Lung (tissue), 12 donors: ENCODE results near the gene MOB3C. TPM values are rescaled to one million over a fixed set of nuclear protein-coding genes. Genes with fewer than 3 reads are reported as not detected.

Experiments used
- ATAC-seq: fragments of 200-7000 bp; cut with Tn5 transposase; one replicate; pipeline ENCODE4 v1.9.1; 2020; ENCODE audit warnings: moderate number of reproducible peaks; ENCODE audit not compliant: insufficient read depth, low FRiP score
- DNase-seq, 3 donors: peaks; one replicate each; pipeline ENCODE4 v3.0.0-alpha.2; 2013 to 2017
- H3K27ac ChIP-seq, 2 donors: one replicate each; pipeline ENCODE4 v1.5.1; 2013; ENCODE audit warnings: mild to moderate bottlenecking in 2 of 2, moderate library complexity in 2 of 2, control low read depth in 1 of 2, inconsistent platforms in 1 of 2, low read depth in 1 of 2, low read length in 1 of 2
- H3K27me3 ChIP-seq, 3 donors: one replicate each; pipeline ENCODE4 v1.5.1; 2013; ENCODE audit warnings: low read length in 2 of 3; ENCODE audit not compliant: control insufficient read depth in 3 of 3, insufficient read depth in 3 of 3
- H3K36me3 ChIP-seq, 4 donors: one replicate each; pipeline ENCODE4 v1.5.1; 2013; ENCODE audit warnings: low read length in 4 of 4, mild to moderate bottlenecking in 1 of 4, moderate library complexity in 1 of 4; ENCODE audit not compliant: control insufficient read depth in 4 of 4, insufficient read depth in 4 of 4
- H3K4me1 ChIP-seq, 5 donors: one replicate each; pipeline ENCODE4 v1.5.1; 2013; ENCODE audit warnings: low read length in 5 of 5, mild to moderate bottlenecking in 2 of 5, moderate library complexity in 1 of 5; ENCODE audit not compliant: control insufficient read depth in 5 of 5, insufficient read depth in 5 of 5
- H3K4me3 ChIP-seq: one replicate; pipeline ENCODE4 v1.5.1; 2013; ENCODE audit warnings: mild to moderate bottlenecking, control low read depth, moderate library complexity
- H3K9ac ChIP-seq, 2 donors: one replicate each; pipeline ENCODE4 v1.5.1; 2013; ENCODE audit warnings: low read length in 2 of 2, control low read depth in 1 of 2; ENCODE audit not compliant: insufficient read depth in 1 of 2
- H3K9me3 ChIP-seq, 4 donors: one replicate each; pipeline ENCODE4 v1.5.1; 2013; ENCODE audit warnings: low read length in 3 of 4, mild to moderate bottlenecking in 1 of 4, moderate library complexity in 1 of 4; ENCODE audit not compliant: control insufficient read depth in 4 of 4, insufficient read depth in 3 of 4
- CTCF ChIP-seq: IDR thresholded peaks from 2 replicates; pipeline ENCODE4 v1.5.1; 2012; ENCODE audit warnings: mild to moderate bottlenecking; ENCODE audit errors: control extremely low read depth, extremely low read depth
- WGBS, 2 donors: extraction: QIAGEN DNeasy Blood & Tissue Kit; methylation state at CpG; one replicate each; pipeline ENCODE4 v1.1.7; 2013; 5-methylcytosine and 5-hydroxymethylcytosine counted together
- polyA plus RNA-seq, 2 donors: library from polyadenylated mRNA; stranded (reverse); fragments of 200-250 nt; gene quantifications; one replicate each; pipeline ENCODE4 v1.2.1, GENCODE V29; 2013
- total RNA-seq, 2 donors: library from RNA; depleted of rRNA in 1 of 2; stranded (reverse); fragments of >200 nt in 1 of 2; gene quantifications; one replicate each; pipeline ENCODE4 v1.2.1, GENCODE V29; 2014 to 2021
- donor health status: control.
- donor health status: control.
- donor health status: Bipolar disorder and iron deficiency.
- donor health status: healthy.
- donor health status: DM: yes; HTN: yes; CAD: no.

Gene MOB3C
- total and polyA plus RNA-seq, 4 donors, result 10.6 to 28.7 (median 16.5) TPM

DNA sequence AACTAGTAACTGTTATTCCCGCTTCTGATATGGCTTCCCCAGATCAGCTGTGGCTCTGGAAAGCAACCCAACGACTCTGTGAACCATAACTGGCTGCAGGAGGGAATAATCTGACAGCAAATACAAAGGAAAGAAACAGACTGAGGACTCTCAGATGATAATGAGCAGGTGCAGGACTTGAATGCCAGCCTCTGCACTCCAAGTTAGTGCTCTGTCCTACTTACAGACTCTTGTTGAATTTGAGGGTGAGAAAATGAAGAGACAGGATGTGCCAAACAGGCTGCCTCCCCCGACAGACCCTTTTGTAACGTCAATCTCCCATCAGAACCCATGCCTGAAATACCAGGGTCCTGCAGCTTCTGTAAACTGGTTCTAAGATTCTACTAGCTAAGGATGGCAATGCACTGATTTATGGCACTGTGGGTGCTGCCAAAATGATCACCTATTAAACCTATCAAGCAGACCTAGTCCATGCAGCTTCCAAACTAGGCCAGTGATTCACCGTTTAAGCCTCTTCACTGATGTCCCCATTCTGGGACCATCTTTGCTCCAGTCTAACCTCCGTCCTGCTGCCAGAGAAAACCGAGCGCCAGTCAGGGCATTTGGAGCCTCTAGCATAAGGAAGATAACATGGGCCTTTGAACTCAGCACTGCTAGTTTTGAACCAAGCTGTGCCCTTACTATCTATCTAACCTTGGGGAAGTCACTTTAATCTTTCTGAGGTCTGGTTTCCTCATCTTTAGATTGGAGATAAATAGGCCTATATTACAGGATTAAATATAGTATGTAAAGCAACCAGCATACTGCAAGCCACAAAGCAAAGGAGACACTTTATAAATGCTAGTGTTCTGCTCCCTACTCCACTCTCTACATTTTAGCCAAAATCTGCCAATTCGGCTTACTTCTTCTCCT, 17.3 kb downstream of the MOB3C start:
- Histone ChIP-seq H3K9me3 (no peaks in the 10 kb centered on the region), H3K27ac (no peak overlapping the region), H3K4me3 (no peak overlapping the region), H3K4me1 (peaks cover 0 to 13% (median 8%) of the 10 kb centered on the region in 5 donors), H3K9ac (no peak overlapping the region), H3K36me3 (peaks cover 0 to 4% (median 2%) of the 10 kb centered on the region in 4 donors), H3K27me3 (no peaks in the 10 kb centered on the region)
- ATAC-seq (no peak), DNase-seq (no peak)
- 86 to 92% methylated on average over 9 of the region's 9 CpGs for WGBS, 2 donors
- no peak for TF ChIP-seq CTCF

DNA sequence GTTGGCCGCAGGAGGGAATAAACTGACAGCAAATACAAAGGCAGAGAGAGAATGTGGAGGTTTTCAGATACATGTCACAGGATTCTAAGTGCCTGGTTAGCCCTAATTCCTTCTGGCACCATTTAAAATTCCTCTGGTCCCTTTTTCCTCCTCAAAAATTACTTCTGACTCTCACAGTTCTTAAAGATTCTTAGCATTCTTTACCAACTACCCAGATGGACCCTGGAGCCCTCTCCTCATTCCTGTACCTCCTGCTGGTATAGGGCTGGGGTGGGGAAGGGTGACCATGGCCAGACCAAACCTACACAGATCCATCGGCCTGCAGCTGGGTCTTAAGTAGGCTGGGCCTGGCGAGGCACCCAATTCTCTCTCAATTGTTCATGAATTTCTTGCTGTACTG, 19.8 kb downstream of the MOB3C start:
- WGBS, 2 donors, result 87 to 99% methylated on average over 3 of the region's 3 CpGs
- Histone ChIP-seq H3K9me3 (no peaks in the 10 kb centered on the region), H3K9ac (no peak overlapping the region), H3K36me3 (peaks cover 0 to 7% (median 5%) of the 10 kb centered on the region in 4 donors), H3K4me1 (peaks cover 0 to 4% (median 0%) of the 10 kb centered on the region in 5 donors), H3K27ac (no peak overlapping the region), H3K27me3 (no peaks in the 10 kb centered on the region), H3K4me3 (no peak overlapping the region)
- DNase-seq (no peak), ATAC-seq (no peak)
- no peak for TF ChIP-seq CTCF

GRCh38 chr1:46596036-46596435, 20.6 kb downstream of the MOB3C start:
- WGBS, 2 donors, result 100% methylated on average over 1 of the region's 1 CpG

More at GRCh38 chr1:46596036-46596435, 20.6 kb downstream of the MOB3C start:
- Histone ChIP-seq H3K4me3 (no peak overlapping the region), H3K36me3 (peaks cover 0 to 13% (median 11%) of the 10 kb centered on the region in 4 donors), H3K9me3 (no peaks in the 10 kb centered on the region), H3K4me1 (peaks cover 0 to 4% (median 0%) of the 10 kb centered on the region in 5 donors), H3K27me3 (no peaks in the 10 kb centered on the region), H3K27ac (no peak overlapping the region), H3K9ac (no peak overlapping the region)
- DNase-seq (no peak), ATAC-seq (no peak)
- TF ChIP-seq CTCF, result no peak
